GM12865 (cell line): Measurements from ENCODE around the gene ADAM12.

ENCODE experiments used
- DNase-seq: peaks from one replicate; pipeline ENCODE4 v3.0.0; 2010; ENCODE audit warnings: low read depth
- H3K4me3 ChIP-seq: 2 replicates; pipeline ENCODE4 v1.5.1; 2011; ENCODE audit warnings: mild to moderate bottlenecking, low read depth, low read length, control low read depth
- TF ChIP-seq, protein P1 (sequence below): IDR thresholded peaks from 2 replicates; pipeline ENCODE4 v1.5.1; 2011; ENCODE audit warnings: low read length, control low read depth, low read depth, inconsistent platforms; ENCODE audit not compliant: insufficient read depth; ENCODE audit errors: missing control alignments

ADAM12 gene

DNA sequence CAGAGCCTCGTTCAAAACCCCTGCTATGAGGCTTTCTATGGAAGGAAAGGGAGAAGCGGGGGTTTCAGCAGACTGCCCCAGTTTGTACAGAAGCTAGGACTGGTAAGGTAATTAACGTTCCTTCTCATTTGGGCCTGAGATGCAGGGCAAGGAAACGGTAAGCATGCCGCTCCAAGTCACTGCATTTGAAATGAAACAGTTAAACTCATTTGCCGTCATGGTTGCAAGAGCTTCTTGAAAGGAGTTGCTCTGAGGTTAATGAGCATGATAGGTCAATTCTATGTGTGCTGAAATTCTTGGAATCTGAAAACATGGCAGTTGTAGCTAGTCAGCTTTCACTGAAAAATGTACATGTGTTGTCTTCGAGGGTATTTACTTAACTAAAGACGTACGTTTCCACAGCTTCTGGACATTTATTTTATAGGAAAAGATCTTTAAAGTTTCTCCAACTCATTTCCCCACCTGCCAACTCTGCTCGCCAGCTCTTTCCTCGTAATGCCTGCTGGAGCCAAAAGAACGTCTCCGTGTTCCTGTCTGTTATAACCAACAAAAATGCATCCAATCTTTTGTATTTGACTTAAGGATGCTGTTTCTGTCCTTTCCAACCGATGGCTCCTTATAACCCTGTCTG is 73.3 kb downstream of the ADAM12 start:
- no peak for DNase-seq
- TF ChIP-seq, protein P1, sequence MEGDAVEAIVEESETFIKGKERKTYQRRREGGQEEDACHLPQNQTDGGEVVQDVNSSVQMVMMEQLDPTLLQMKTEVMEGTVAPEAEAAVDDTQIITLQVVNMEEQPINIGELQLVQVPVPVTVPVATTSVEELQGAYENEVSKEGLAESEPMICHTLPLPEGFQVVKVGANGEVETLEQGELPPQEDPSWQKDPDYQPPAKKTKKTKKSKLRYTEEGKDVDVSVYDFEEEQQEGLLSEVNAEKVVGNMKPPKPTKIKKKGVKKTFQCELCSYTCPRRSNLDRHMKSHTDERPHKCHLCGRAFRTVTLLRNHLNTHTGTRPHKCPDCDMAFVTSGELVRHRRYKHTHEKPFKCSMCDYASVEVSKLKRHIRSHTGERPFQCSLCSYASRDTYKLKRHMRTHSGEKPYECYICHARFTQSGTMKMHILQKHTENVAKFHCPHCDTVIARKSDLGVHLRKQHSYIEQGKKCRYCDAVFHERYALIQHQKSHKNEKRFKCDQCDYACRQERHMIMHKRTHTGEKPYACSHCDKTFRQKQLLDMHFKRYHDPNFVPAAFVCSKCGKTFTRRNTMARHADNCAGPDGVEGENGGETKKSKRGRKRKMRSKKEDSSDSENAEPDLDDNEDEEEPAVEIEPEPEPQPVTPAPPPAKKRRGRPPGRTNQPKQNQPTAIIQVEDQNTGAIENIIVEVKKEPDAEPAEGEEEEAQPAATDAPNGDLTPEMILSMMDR, result no peak
- no peak overlapping the region for H3K4me3 ChIP-seq

DNA sequence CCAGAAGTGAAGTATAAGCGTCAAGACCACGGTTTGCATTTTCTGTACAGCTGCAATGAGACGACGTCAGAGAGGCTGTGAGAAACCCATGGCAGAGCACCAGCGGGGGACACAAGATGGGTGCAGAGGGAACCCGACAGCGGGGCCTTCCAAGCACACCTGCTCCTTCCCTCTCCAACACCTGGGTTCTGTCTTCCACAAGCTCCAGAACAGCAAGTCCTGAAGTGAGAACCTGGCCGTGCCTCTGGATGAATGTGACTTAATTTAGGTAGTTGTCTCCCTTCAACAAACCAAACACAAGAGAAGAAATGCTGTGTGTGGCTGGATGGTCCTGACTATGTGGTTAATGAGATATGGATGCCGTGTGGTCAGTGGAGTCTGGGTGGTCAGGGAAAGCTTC is 76.1 kb downstream of the ADAM12 start:
- no peak for DNase-seq
- TF ChIP-seq, protein P1, result no peak
- H3K4me3 ChIP-seq, result no peak overlapping the region

DNA sequence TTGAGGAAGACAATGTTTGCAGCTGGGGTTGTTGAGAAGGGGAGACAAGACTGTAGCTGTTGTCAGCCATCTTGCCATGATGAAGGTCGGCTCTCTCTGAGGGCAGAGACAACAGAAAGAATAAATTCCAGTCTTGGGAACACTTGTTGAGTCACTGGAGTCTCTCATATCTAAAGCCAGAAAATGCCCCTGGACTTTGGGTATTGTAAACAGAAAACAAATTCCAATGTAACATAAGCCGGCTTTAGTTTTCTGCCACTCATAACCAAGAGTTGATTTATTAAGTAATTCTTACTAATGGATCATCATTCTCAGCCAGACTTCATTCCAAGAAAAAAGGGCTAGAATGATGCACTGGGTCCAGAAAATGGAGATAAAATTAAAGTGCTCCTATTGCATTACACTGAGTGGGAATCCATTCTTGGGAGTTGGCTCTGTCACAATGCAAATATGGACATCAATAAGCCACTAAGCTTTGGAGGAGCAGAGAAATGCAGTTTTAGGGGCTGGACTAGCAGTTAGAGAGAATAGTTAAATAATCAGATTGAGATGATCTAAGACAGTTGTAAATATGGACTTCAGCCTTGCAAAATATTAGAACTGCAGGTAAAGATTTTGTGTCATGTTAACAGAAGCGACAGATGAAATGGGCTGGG is 78.9 kb downstream of the ADAM12 start:
- DNase-seq, result no peak
- TF ChIP-seq, protein P1, result no peak
- no peak overlapping the region for H3K4me3 ChIP-seq

DNA sequence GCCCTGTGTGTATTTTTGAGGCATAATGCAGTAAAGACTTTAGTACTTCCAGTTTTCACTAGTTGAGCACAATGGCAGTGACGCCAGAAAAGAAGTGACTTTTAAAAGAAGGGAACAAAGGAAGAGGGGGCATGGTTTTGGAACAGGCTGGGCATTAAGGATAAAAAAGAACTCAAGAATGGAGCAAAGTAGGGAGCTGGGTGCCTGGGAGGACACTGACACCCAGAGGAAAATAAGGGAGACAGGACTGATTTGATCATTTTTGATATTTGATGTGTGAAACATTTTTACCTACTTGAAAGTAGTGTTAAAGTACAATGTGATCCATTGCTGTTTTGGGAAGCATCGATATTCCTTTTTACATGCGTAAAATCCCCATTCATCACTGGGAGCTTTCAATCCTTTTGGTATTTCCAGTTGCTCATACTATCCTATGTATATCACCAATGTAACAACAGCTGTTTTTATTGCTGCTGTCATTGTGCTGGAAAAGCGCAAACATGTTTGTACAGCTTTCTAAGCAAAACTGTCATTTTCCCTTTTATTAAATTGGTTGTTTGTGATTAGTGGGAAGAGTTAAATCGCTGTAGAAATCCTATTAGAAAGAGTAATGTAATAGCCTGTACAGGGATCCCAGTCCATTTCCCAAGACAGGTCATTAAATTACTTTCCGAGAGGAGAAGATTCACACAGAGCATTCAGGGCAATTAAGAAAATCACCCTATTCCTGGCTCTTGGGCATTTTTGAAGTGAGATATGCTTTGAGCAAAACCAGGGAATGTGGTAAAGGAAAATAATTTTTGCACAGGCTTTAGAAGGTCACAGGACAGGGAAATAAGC is 85.2 kb downstream of the ADAM12 start:
- no peak overlapping the region for H3K4me3 ChIP-seq
- no peak for DNase-seq
- TF ChIP-seq, protein P1, result no peak

DNA sequence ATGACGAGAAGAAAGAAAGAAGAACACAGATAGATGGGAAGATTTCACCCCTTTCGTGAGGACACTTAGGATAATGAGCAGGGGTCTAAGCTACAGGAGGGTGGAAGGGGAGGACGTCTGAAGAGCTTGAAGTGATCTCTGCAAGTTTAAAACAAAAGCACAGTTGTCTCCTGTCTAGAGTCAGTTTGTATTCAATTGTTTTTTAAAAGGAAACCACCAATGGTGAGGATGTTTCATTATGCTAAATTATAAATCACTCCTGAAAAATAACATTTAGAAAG is 85.9 kb downstream of the ADAM12 start:
- no peak for DNase-seq
- TF ChIP-seq, protein P1, result no peak
- no peak overlapping the region for H3K4me3 ChIP-seq

DNA sequence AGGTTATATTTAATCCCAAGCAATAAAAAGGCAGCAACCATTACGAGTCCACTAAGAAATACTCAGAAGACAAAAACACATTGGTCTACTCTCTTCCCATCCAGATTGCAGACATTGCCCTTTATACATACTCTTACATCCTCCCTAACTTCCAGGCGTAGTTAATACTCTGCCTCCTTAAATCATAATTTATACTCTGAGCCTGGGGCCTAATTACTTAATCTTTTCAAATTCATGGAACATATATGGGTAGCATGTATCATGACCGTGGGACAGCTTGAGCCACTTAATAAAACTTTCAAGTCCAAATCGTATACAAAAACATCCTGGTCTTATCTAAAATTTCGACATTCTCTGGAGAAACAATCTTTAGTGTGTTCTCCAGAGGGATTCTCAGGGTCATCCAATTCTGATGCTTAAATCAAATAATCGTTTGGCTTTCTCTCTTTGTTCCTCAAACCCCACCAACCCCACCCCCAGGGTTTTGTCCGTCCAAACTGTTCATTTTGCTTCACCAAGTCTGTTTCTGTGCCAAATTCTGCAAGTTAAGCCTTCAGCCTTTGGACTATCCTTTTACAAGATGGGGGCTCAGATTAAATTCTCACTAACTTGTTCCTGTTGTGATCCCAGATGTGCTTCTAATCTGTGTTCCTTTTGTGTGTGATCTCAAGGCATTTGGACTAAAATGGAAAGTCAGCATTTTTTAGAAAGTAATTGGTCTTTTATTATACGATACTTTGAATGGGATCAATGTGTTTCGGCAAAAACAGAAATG is 86.4 kb downstream of the ADAM12 start:
- TF ChIP-seq, protein P1, result no peak
- no peak overlapping the region for H3K4me3 ChIP-seq
- DNase-seq, result no peak
